Trophoblast cell (in vitro differentiated cells and primary cell): ENCODE measurements around the gene UPF3A.
A peak's percentile ranks its signal among the peaks of the same experiment; 100 is the strongest.

Experiments used
- DNase-seq, 2 donors: peaks; one replicate each; pipeline ENCODE4 v3.0.0-alpha.2; 2016
- H2AFZ ChIP-seq: 2 replicates; pipeline ENCODE4 v1.6.1; 2013; ENCODE audit warnings: low read length, moderate library complexity, mild to moderate bottlenecking; ENCODE audit not compliant: insufficient read depth, poor library complexity
- H2AK5ac ChIP-seq: 2 replicates; pipeline ENCODE4 v1.6.1; 2013; ENCODE audit warnings: mild to moderate bottlenecking, low read length
- H2BK120ac ChIP-seq: 2 replicates; pipeline ENCODE4 v1.6.1; 2013; ENCODE audit warnings: low read length, mild to moderate bottlenecking, moderate library complexity; ENCODE audit not compliant: insufficient read depth, poor library complexity
- H2BK12ac ChIP-seq: 2 replicates; pipeline ENCODE4 v1.6.1; 2013; ENCODE audit warnings: mild to moderate bottlenecking, low read length, moderate library complexity
- H2BK5ac ChIP-seq: 2 replicates; pipeline ENCODE4 v1.6.1; 2013; ENCODE audit warnings: low read length, low read depth, moderate library complexity, mild to moderate bottlenecking; ENCODE audit not compliant: poor library complexity
- H3K14ac ChIP-seq: 2 replicates; pipeline ENCODE4 v1.6.1; 2013; ENCODE audit warnings: mild to moderate bottlenecking, low read length
- H3K18ac ChIP-seq: 2 replicates; pipeline ENCODE4 v1.6.1; 2013; ENCODE audit warnings: mild to moderate bottlenecking, low read length
- H3K23ac ChIP-seq: 2 replicates; pipeline ENCODE4 v1.6.1; 2013; ENCODE audit warnings: low read length
- H3K27ac ChIP-seq: 2 replicates; pipeline ENCODE4 v1.5.1; 2013; ENCODE audit warnings: low read depth, mild to moderate bottlenecking, inconsistent platforms, low read length, moderate library complexity
- H3K27me3 ChIP-seq: 2 replicates; pipeline ENCODE4 v1.6.1; 2013; ENCODE audit warnings: inconsistent platforms, mild to moderate bottlenecking, low read length, moderate library complexity; ENCODE audit not compliant: insufficient read depth
- H3K36me3 ChIP-seq, 2 experiments: 1 replicate in 1 of 2; 2 replicates in 1 of 2; pipeline ENCODE4 v1.6.1; 2013; ENCODE audit warnings: low read length in 2 of 2, mild to moderate bottlenecking in 2 of 2, moderate library complexity in 1 of 2; ENCODE audit not compliant: insufficient read depth in 2 of 2, control insufficient read depth in 1 of 2
- H3K4ac ChIP-seq: 2 replicates; pipeline ENCODE4 v1.6.1; 2013; ENCODE audit warnings: low read depth, mild to moderate bottlenecking, low read length, moderate library complexity
- H3K4me1 ChIP-seq, 2 experiments: 1 replicate in 1 of 2; 2 replicates in 1 of 2; pipeline ENCODE4 v1.6.1; 2013; ENCODE audit warnings: low read length in 2 of 2, mild to moderate bottlenecking in 2 of 2, moderate library complexity in 1 of 2; ENCODE audit not compliant: insufficient read depth in 2 of 2, control insufficient read depth in 1 of 2
- H3K4me2 ChIP-seq: 2 replicates; pipeline ENCODE4 v1.6.1; 2013; ENCODE audit warnings: inconsistent platforms, mild to moderate bottlenecking, low read length, moderate library complexity
- H3K4me3 ChIP-seq: 2 replicates; pipeline ENCODE4 v1.5.1; 2013; ENCODE audit warnings: mild to moderate bottlenecking, low read depth, low read length, inconsistent platforms
- H3K79me1 ChIP-seq: one replicate; pipeline ENCODE4 v1.6.1; 2013; ENCODE audit warnings: low read length
- H3K79me2 ChIP-seq: 2 replicates; pipeline ENCODE4 v1.6.1; 2013; ENCODE audit warnings: low read length, mild to moderate bottlenecking; ENCODE audit not compliant: control insufficient read depth, insufficient read depth, poor library complexity
- H3K9ac ChIP-seq: 2 replicates; pipeline ENCODE4 v1.6.1; 2013; ENCODE audit warnings: mild to moderate bottlenecking, low read length
- H3K9me3 ChIP-seq: 2 replicates; pipeline ENCODE4 v1.6.1; 2013; ENCODE audit warnings: low read depth, mild to moderate bottlenecking, control low read depth, inconsistent platforms, low read length; ENCODE audit not compliant: insufficient read depth
- H4K12ac ChIP-seq: 2 replicates; pipeline ENCODE4 v1.6.1; 2013; ENCODE audit warnings: low read depth, mild to moderate bottlenecking, low read length, moderate library complexity
- H4K8ac ChIP-seq: 2 replicates; pipeline ENCODE4 v1.6.1; 2013; ENCODE audit warnings: low read depth, mild to moderate bottlenecking, low read length, moderate library complexity
- H4K91ac ChIP-seq: one replicate; pipeline ENCODE4 v1.6.1; 2013; ENCODE audit warnings: low read depth, mild to moderate bottlenecking, low read length, moderate library complexity
- WGBS: extraction: QIAGEN DNeasy Blood & Tissue Kit; methylation state at CpG from one replicate; pipeline ENCODE4 v1.1.7; 2013; ENCODE audit warnings: missing lambda C conversion rate; ENCODE audit not compliant: insufficient read length, insufficient coverage; ENCODE audit errors: extremely low coverage; 5-methylcytosine and 5-hydroxymethylcytosine counted together

UPF3A gene

GRCh38 chr13:114279146-114279545 is 2.3 kb upstream of the UPF3A start:
- H2AFZ ChIP-seq = no peak overlapping the region
- H3K23ac ChIP-seq = no peak overlapping the region
- DNase-seq = no peak
- no peak overlapping the region for H4K91ac ChIP-seq
- H4K12ac ChIP-seq = no peak overlapping the region
- no peak overlapping the region for H3K4ac ChIP-seq
- no peak overlapping the region for H2BK5ac ChIP-seq
- no CpG with 5 or more reads among the region's 4 CpGs for WGBS
- no peak overlapping the region for H2BK120ac ChIP-seq
- H3K27ac ChIP-seq = no peak overlapping the region
- H3K79me1 ChIP-seq = peaks cover 14% of the 10 kb centered on the region
- no peak overlapping the region for H2BK12ac ChIP-seq
- H3K4me1 ChIP-seq = peaks cover 3 to 7% of the 10 kb centered on the region in 2 experiments
- no peak overlapping the region for H3K18ac ChIP-seq
- no peak overlapping the region for H2AK5ac ChIP-seq
- no peak overlapping the region for H4K8ac ChIP-seq
- H3K9ac ChIP-seq = no peak overlapping the region
- H3K14ac ChIP-seq = no peak overlapping the region
- H3K27me3 ChIP-seq = no peaks in the 10 kb centered on the region
- no peaks in the 10 kb centered on the region for H3K9me3 ChIP-seq
- H3K4me2 ChIP-seq = no peak overlapping the region
- peaks cover 10% of the 10 kb centered on the region for H3K79me2 ChIP-seq
- H3K36me3 ChIP-seq = peaks cover 7 to 13% of the 10 kb centered on the region in 2 experiments
- H3K4me3 ChIP-seq = no peak overlapping the region

GRCh38 chr13:114279758-114280355 is 1.5 kb upstream of the UPF3A start:
- Histone ChIP-seq H3K36me3 (peaks cover 9 to 17% of the 10 kb centered on the region in 2 experiments), H4K8ac (peak overlapping the region; percentile 49), H2BK120ac (peak overlapping the region; percentile 17), H3K14ac (no peak overlapping the region), H4K91ac (no peak overlapping the region), H3K18ac (no peak overlapping the region), H2AK5ac (no peak overlapping the region), H3K23ac (no peak overlapping the region), H2BK12ac (no peak overlapping the region), H3K4ac (no peak overlapping the region), H4K12ac (peak overlapping the region; percentile 72), H3K79me2 (peaks cover 10% of the 10 kb centered on the region), H3K4me3 (no peak overlapping the region), H3K4me2 (no peak overlapping the region), H2BK5ac (no peak overlapping the region), H3K79me1 (peaks cover 14% of the 10 kb centered on the region), H3K4me1 (peaks cover 3 to 7% of the 10 kb centered on the region in 2 experiments), H3K9ac (no peak overlapping the region), H3K27ac (no peak overlapping the region), H2AFZ (no peak overlapping the region), H3K27me3 (no peaks in the 10 kb centered on the region), H3K9me3 (no peaks in the 10 kb centered on the region)
- no peak for DNase-seq
- no CpG with 5 or more reads among the region's 2 CpGs for WGBS

- Histone ChIP-seq H2BK5ac (peak overlapping the region; percentile 98), H3K4me2 (peak overlapping the region; percentile 63), H3K4ac (peak overlapping the region; percentile 88), H3K9ac (peak overlapping the region; percentile 72), H4K12ac (peak overlapping the region; percentile 80), H2AFZ (peak overlapping the region; percentile 71), H3K14ac (peak overlapping the region; percentile 90), H3K18ac (peak overlapping the region; percentile 93), H2BK12ac (peak overlapping the region; percentile 5), H3K4me1 (peaks cover 3 to 7% of the 10 kb centered on the region in 2 experiments), H2AK5ac (peak overlapping the region; percentile 41), H3K79me1 (peaks cover 14% of the 10 kb centered on the region), H2BK120ac (peak overlapping the region; percentile 72), H4K91ac (peak overlapping the region; percentile 83), H3K4me3 (peak overlapping the region; percentile 78), H4K8ac (peak overlapping the region; percentile 86), H3K36me3 (peaks cover 8 to 21% of the 10 kb centered on the region in 2 experiments), H3K9me3 (no peaks in the 10 kb centered on the region), H3K27ac (peak overlapping the region; percentile 98), H3K27me3 (no peaks in the 10 kb centered on the region), H3K79me2 (peaks cover 10% of the 10 kb centered on the region), H3K23ac (no peak overlapping the region)
- no CpG with 5 or more reads among the region's 50 CpGs for WGBS
- peak; percentile 73 to 78 for DNase-seq
These were observed 755 bp downstream of the UPF3A start for GRCh38 chr13:114282041-114282670.

DNA sequence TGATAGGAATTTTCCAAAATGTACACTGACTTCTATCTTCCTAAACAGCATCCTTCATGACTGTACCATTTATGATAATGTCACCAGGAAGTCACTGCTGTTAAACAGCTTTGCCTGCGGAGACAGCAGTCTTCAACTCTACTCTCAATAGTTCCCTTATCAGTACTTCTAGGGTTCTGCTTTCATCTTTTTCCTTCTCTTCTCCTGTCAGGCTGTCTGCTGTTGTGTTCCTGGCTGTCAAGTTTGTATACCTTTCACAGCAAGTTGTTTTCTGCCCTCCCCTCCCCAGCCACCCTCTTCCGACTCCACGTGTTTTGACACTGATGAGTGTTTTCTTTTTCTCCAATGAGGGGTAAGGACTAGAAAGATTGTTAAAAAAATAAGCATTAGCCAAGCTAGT is 2.2 kb downstream of the UPF3A start:
- Histone ChIP-seq H4K12ac (no peak overlapping the region), H3K4ac (peak overlapping the region; percentile 21), H3K23ac (no peak overlapping the region), H3K36me3 (peaks cover 19 to 34% of the 10 kb centered on the region in 2 experiments), H2AFZ (no peak overlapping the region), H2BK12ac (no peak overlapping the region), H3K4me1 (peaks cover 3 to 7% of the 10 kb centered on the region in 2 experiments), H3K27ac (no peak overlapping the region), H4K91ac (no peak overlapping the region), H2AK5ac (no peak overlapping the region), H3K9ac (no peak overlapping the region), H3K9me3 (no peaks in the 10 kb centered on the region), H3K79me2 (peaks cover 10% of the 10 kb centered on the region), H3K14ac (no peak overlapping the region), H2BK5ac (no peak overlapping the region), H3K27me3 (no peaks in the 10 kb centered on the region), H3K79me1 (peaks cover 14% of the 10 kb centered on the region), H3K4me3 (no peak overlapping the region), H3K18ac (no peak overlapping the region), H2BK120ac (no peak overlapping the region), H3K4me2 (no peak overlapping the region), H4K8ac (no peak overlapping the region)
- DNase-seq = no peak
- WGBS = no CpG with 5 or more reads among the region's 3 CpGs
